HepG2 (cell line): ENCODE measurements around the gene CLHC1. TPM values are rescaled to one million over a fixed set of nuclear protein-coding genes. Genes with fewer than 3 reads are reported as not detected.

ENCODE experiments used
- GATA4 ChIP-seq: sonication (generic); IDR thresholded peaks from 2 replicates; pipeline ENCODE4 v1.6.1; 2016; ENCODE audit warnings: antibody characterized with exemption, low read depth, borderline replicate concordance
- HNRNPUL1 ChIP-seq: fragments of 200-400 bp; formaldehyde crosslinking; IDR thresholded peaks from 2 replicates; pipeline ENCODE4 v1.6.1; 2017; ENCODE audit warnings: low read depth, mild to moderate bottlenecking, low read length, moderate library complexity
- REL ChIP-seq: sonication (generic); formaldehyde crosslinking; conservative IDR thresholded peaks from 2 replicates; pipeline ENCODE4 v1.8.0; 2022; ENCODE audit warnings: mild to moderate bottlenecking, missing genetic modification reagents, moderate library complexity
- RNF2 ChIP-seq: fragments of 450-650 bp; conservative IDR thresholded peaks from 2 replicates; pipeline ENCODE4 v1.6.1; 2016; ENCODE audit warnings: low read depth
- RORA ChIP-seq: sonication (generic); formaldehyde crosslinking; IDR thresholded peaks from 2 replicates; pipeline ENCODE4 v1.5.0; 2020; ENCODE audit warnings: mild to moderate bottlenecking, missing genetic modification reagents, moderate library complexity
- SALL1 ChIP-seq: sonication (generic); formaldehyde crosslinking; IDR thresholded peaks from 2 replicates; pipeline ENCODE4 v1.8.0; 2022; ENCODE audit warnings: mild to moderate bottlenecking, missing genetic modification reagents
- SIN3B ChIP-seq: fragments of 150-350 bp; IDR thresholded peaks from 2 replicates; pipeline ENCODE4 v1.6.1; 2014; ENCODE audit warnings: low read length
- SP5 ChIP-seq: IDR thresholded peaks from 2 replicates; pipeline ENCODE4 v1.6.1; 2016; ENCODE audit warnings: low read depth, borderline replicate concordance
- ZKSCAN8 ChIP-seq: IDR thresholded peaks from 2 replicates; pipeline ENCODE4 v1.6.1; 2016; ENCODE audit warnings: borderline replicate concordance, missing genetic modification reagents, missing compliant biosample characterization
- ZNF343 ChIP-seq: sonication (generic); formaldehyde crosslinking; IDR thresholded peaks from 2 replicates; pipeline ENCODE4 v1.4.0; 2020; ENCODE audit warnings: mild to moderate bottlenecking, missing genetic modification reagents
- ZNF382 ChIP-seq: sonication (generic); formaldehyde crosslinking; IDR thresholded peaks from 2 replicates; pipeline ENCODE4 v1.5.0; 2020; ENCODE audit warnings: missing genetic modification reagents, mild to moderate bottlenecking, borderline replicate concordance
- ZNF546 ChIP-seq: sonication (generic); formaldehyde crosslinking; conservative IDR thresholded peaks from 2 replicates; pipeline ENCODE4 v1.8.1; 2023; ENCODE audit warnings: mild to moderate bottlenecking, missing genetic modification reagents
- polyA plus RNA-seq, 8 experiments: library from polyadenylated mRNA; depleted of rRNA in 3 of 8; stranded (reverse) in 7 of 8; unstranded in 1 of 8; fragments of >200 nt; fragmentation: Illumina TruSeq in 4 of 8; extraction: Trizol in 4 of 8; gene quantifications; 2 replicates each; pipeline versions ENCODE4 v1.2.1 to v1.2.3, GENCODE V29; 2011 to 2016; ENCODE audit warnings: low read depth in 4 of 8, missing spikeins in 1 of 8, mixed read lengths in 1 of 8; ENCODE audit not compliant: insufficient read depth in 1 of 8
- total RNA-seq, 5 experiments: library from RNA; depleted of rRNA; stranded (reverse); fragments of >200 nt; fragmentation: Illumina TruSeq; extraction: Trizol; gene quantifications; 2 replicates each; pipeline ENCODE4 v1.2.3, GENCODE V29; 2016; ENCODE audit warnings: low read depth in 1 of 5
- TF ChIP-seq, protein P1 (sequence below): sonication (generic); formaldehyde crosslinking; IDR thresholded peaks from 2 replicates; pipeline ENCODE4 v1.4.0; 2020; ENCODE audit warnings: missing genetic modification reagents
- TF ChIP-seq, protein P2 (sequence below): sonication (generic); formaldehyde crosslinking; IDR thresholded peaks from 2 replicates; pipeline ENCODE4 v1.8.1; 2023; ENCODE audit warnings: mild to moderate bottlenecking, missing genetic modification reagents, borderline replicate concordance
- TF ChIP-seq, protein P3 (sequence below): sonication (generic); formaldehyde crosslinking; conservative IDR thresholded peaks from 2 replicates; pipeline ENCODE4 v1.5.0; 2020; ENCODE audit warnings: missing genetic modification reagents
- TF ChIP-seq, protein P4 (sequence below): sonication (generic); formaldehyde crosslinking; IDR thresholded peaks from 2 replicates; pipeline ENCODE4 v1.8.1; 2022; ENCODE audit warnings: low read depth, mild to moderate bottlenecking, missing genetic modification reagents
- TF ChIP-seq, protein P5 (sequence below): sonication (generic); formaldehyde crosslinking; IDR thresholded peaks from 2 replicates; pipeline ENCODE4 v1.4.0; 2020; ENCODE audit warnings: missing genetic modification reagents, borderline replicate concordance

Gene CLHC1
- total and polyA plus RNA-seq, 2 of the 13 experiments (the other 11 are each of a cell fraction or from before 2014, with no cell fraction given): 9.8 to 12.6 TPM

DNA sequence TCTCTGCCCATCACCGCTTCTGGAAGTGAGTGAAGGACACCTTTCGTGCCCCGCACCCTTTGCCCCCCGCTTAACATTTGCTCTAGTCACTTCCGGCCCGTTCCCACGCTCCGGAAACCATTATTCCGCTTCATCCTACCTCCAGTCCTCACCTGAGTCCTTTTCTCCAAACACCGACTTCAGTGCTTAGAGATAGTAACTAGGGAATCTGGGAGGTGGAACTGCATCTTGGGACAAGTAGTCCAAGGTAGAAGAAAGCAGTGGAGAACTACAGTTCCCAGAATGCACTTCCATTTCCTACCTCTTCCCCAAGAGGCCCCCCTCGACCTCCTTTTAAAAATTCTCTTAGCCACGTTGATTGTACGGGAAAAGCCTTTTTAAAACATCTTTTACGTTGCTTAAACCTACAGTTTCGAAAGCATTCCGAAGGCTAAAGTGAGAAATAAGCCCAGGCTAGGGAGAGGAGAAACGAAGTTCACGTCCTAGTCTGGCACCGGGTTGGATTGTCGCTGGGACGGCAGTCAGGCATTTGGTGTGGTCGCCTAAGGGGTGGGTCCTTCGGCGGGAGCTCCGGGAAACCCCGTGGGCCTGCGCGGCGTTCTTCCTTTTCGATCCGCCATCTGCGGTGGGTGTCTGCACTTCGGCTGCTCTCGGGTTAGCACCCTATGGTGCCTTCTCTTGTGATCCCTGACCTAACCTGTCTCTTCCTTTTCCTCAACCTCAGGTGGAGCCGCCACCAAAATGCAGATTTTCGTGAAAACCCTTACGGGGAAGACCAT, at the start of gene CLHC1, which contains the start of gene RPS27A (continued):
- TF ChIP-seq RORA (CRISPR knock-in tag): no peak
- TF ChIP-seq ZNF546 (CRISPR knock-in tag): peak; percentile 91
- TF ChIP-seq, protein P1, sequence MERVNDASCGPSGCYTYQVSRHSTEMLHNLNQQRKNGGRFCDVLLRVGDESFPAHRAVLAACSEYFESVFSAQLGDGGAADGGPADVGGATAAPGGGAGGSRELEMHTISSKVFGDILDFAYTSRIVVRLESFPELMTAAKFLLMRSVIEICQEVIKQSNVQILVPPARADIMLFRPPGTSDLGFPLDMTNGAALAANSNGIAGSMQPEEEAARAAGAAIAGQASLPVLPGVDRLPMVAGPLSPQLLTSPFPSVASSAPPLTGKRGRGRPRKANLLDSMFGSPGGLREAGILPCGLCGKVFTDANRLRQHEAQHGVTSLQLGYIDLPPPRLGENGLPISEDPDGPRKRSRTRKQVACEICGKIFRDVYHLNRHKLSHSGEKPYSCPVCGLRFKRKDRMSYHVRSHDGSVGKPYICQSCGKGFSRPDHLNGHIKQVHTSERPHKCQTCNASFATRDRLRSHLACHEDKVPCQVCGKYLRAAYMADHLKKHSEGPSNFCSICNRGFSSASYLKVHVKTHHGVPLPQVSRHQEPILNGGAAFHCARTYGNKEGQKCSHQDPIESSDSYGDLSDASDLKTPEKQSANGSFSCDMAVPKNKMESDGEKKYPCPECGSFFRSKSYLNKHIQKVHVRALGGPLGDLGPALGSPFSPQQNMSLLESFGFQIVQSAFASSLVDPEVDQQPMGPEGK (CRISPR knock-in tag): peak; percentile 78
- peak; percentile 93 for TF ChIP-seq SALL1
- TF ChIP-seq, protein P2, sequence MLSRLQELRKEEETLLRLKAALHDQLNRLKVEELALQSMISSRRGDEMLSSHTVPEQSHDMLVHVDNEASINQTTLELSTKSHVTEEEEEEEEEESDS: no peak
- TF ChIP-seq GATA4: 0 out of 2 replicates have a peak, but pooled peaks have one; percentile 63
- 0 out of 2 replicates have a peak, but pooled peaks have one; percentile 4 for TF ChIP-seq ZNF343 (CRISPR knock-in tag)
- TF ChIP-seq HNRNPUL1: no peak
- TF ChIP-seq, protein P3, sequence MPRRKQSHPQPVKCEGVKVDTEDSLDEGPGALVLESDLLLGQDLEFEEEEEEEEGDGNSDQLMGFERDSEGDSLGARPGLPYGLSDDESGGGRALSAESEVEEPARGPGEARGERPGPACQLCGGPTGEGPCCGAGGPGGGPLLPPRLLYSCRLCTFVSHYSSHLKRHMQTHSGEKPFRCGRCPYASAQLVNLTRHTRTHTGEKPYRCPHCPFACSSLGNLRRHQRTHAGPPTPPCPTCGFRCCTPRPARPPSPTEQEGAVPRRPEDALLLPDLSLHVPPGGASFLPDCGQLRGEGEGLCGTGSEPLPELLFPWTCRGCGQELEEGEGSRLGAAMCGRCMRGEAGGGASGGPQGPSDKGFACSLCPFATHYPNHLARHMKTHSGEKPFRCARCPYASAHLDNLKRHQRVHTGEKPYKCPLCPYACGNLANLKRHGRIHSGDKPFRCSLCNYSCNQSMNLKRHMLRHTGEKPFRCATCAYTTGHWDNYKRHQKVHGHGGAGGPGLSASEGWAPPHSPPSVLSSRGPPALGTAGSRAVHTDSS (CRISPR knock-in tag): no peak
- no peak; the same call in 1 of the 2 replicates for TF ChIP-seq RNF2
- TF ChIP-seq SIN3B: peak; percentile 64
- TF ChIP-seq REL: no peak
- TF ChIP-seq ZKSCAN8 (CRISPR knock-in tag): peak; percentile 71; the same call in 1 of the 2 replicates
- TF ChIP-seq, protein P4, sequence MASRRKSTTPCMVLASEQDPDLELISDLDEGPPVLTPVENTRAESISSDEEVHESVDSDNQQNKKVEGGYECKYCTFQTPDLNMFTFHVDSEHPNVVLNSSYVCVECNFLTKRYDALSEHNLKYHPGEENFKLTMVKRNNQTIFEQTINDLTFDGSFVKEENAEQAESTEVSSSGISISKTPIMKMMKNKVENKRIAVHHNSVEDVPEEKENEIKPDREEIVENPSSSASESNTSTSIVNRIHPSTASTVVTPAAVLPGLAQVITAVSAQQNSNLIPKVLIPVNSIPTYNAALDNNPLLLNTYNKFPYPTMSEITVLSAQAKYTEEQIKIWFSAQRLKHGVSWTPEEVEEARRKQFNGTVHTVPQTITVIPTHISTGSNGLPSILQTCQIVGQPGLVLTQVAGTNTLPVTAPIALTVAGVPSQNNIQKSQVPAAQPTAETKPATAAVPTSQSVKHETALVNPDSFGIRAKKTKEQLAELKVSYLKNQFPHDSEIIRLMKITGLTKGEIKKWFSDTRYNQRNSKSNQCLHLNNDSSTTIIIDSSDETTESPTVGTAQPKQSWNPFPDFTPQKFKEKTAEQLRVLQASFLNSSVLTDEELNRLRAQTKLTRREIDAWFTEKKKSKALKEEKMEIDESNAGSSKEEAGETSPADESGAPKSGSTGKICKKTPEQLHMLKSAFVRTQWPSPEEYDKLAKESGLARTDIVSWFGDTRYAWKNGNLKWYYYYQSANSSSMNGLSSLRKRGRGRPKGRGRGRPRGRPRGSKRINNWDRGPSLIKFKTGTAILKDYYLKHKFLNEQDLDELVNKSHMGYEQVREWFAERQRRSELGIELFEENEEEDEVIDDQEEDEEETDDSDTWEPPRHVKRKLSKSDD: 0 out of 2 replicates have a peak, but pooled peaks have one; percentile 13
- TF ChIP-seq SP5 (CRISPR knock-in tag): no peak
- no peak for TF ChIP-seq ZNF382 (CRISPR knock-in tag)
- TF ChIP-seq, protein P5, sequence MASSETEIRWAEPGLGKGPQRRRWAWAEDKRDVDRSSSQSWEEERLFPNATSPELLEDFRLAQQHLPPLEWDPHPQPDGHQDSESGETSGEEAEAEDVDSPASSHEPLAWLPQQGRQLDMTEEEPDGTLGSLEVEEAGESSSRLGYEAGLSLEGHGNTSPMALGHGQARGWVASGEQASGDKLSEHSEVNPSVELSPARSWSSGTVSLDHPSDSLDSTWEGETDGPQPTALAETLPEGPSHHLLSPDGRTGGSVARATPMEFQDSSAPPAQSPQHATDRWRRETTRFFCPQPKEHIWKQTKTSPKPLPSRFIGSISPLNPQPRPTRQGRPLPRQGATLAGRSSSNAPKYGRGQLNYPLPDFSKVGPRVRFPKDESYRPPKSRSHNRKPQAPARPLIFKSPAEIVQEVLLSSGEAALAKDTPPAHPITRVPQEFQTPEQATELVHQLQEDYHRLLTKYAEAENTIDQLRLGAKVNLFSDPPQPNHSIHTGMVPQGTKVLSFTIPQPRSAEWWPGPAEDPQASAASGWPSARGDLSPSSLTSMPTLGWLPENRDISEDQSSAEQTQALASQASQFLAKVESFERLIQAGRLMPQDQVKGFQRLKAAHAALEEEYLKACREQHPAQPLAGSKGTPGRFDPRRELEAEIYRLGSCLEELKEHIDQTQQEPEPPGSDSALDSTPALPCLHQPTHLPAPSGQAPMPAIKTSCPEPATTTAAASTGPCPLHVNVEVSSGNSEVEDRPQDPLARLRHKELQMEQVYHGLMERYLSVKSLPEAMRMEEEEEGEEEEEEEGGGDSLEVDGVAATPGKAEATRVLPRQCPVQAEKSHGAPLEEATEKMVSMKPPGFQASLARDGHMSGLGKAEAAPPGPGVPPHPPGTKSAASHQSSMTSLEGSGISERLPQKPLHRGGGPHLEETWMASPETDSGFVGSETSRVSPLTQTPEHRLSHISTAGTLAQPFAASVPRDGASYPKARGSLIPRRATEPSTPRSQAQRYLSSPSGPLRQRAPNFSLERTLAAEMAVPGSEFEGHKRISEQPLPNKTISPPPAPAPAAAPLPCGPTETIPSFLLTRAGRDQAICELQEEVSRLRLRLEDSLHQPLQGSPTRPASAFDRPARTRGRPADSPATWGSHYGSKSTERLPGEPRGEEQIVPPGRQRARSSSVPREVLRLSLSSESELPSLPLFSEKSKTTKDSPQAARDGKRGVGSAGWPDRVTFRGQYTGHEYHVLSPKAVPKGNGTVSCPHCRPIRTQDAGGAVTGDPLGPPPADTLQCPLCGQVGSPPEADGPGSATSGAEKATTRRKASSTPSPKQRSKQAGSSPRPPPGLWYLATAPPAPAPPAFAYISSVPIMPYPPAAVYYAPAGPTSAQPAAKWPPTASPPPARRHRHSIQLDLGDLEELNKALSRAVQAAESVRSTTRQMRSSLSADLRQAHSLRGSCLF: no peak
